Adrenal gland (tissue), 5 donors: ENCODE data around the gene MIOX.

Source experiments
- POLR2A ChIP-seq, 2 donors: fragments of 450-650 bp; IDR thresholded peaks; one replicate each; pipeline ENCODE4 v1.6.1; 2017; ENCODE audit warnings: antibody characterized with exemption in 2 of 2, mild to moderate bottlenecking in 2 of 2, moderate library complexity in 1 of 2
- TF ChIP-seq, protein P1 (sequence below), 6 experiments: fragments of 450-650 bp in 4 of 6; fragments of 200-600 bp in 2 of 6; sonication (generic) in 1 of 6; IDR thresholded peaks; 1 replicate in 5 of 6; 2 replicates in 1 of 6; pipeline versions ENCODE4 v1.5.1 to v1.8.0; 2016 to 2021; ENCODE audit warnings: antibody characterized with exemption in 6 of 6, mild to moderate bottlenecking in 2 of 6, moderate library complexity in 1 of 6
- donor health status: DM: no; HTN: no; CAD: no.

DNA sequence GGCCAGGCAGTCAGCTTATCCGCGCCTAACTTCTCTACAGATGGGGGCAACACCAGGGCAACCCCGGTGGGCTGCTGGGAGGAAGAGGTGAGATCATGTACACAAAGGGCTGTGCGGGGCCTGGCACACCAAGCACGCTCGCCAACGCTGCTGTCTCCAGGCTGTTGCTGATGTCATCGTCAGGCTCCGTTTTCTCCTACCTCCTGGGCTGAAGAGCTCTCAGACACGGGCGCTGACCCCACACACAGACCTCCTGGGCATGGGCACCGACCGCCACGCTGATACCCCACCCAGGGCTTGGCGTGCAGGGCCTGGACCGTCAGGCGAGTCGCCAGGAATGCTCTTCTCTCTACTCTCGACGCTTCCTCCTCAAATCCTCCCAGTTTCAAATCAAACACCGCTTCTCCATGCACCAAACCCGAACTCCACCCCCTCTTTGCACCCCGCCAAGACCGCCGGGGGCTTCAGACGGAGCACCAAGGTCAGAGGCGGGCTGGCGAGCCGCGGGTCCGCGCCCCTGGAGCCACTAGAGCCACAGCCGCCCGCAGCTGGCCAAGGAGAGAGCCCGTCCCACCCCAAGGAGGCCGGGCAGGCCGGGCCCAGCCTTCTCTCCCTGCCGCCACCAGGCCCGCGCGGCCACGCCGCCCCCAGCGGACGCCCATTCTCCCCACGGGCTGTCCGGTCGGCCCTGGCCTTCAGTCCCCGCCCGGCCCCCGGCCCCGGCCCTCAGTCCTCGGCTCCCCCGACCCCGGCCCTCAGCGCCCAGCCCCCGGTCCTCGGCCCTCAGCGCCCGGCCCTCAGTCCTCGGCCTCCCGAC, 12.6 kb upstream of the MIOX start:
- TF ChIP-seq POLR2A (IDR thresholded peaks at IDR 0.05) = peak in 1 of 2 donors; percentile 0
- TF ChIP-seq, protein P1, sequence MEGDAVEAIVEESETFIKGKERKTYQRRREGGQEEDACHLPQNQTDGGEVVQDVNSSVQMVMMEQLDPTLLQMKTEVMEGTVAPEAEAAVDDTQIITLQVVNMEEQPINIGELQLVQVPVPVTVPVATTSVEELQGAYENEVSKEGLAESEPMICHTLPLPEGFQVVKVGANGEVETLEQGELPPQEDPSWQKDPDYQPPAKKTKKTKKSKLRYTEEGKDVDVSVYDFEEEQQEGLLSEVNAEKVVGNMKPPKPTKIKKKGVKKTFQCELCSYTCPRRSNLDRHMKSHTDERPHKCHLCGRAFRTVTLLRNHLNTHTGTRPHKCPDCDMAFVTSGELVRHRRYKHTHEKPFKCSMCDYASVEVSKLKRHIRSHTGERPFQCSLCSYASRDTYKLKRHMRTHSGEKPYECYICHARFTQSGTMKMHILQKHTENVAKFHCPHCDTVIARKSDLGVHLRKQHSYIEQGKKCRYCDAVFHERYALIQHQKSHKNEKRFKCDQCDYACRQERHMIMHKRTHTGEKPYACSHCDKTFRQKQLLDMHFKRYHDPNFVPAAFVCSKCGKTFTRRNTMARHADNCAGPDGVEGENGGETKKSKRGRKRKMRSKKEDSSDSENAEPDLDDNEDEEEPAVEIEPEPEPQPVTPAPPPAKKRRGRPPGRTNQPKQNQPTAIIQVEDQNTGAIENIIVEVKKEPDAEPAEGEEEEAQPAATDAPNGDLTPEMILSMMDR (IDR thresholded peaks at IDR 0.05) = no peak
